ENCODE measurements around the gene ZRANB3.

GRCh38 chr2:135551356-135551755 is 20.3 kb upstream of the ZRANB3 start:
- TF ChIP-seq SUZ12 (IDR thresholded peaks at IDR 0.05) (no peak), FOXM1 (IDR thresholded peaks at IDR 0.05; ENCODE audit: borderline replicate concordance) (no peak), SP1 (IDR thresholded peaks at IDR 0.05) (no peak), TARDBP (IDR thresholded peaks at IDR 0.05) (no peak), ARNT (IDR thresholded peaks at IDR 0.05) (no peak), LEF1 (IDR thresholded peaks at IDR 0.05; ENCODE audit: borderline replicate concordance) (no peak), NFRKB (IDR thresholded peaks at IDR 0.05) (no peak)

Data from HEK293T (cell line).